GM18867 (cell line): ENCODE results near the gene PWWP2B.
"Not testable (repeated sequence)": the region's sequence is repeated elsewhere in the genome, so short reads cannot be mapped to it uniquely, and the experiment has no call there.

Experiments
- ATAC-seq: cut with Tn5 transposase; IDR thresholded peaks from one replicate; pipeline ENCODE4 v1.9.1; 2021; ENCODE audit warnings: mild to moderate bottlenecking, moderate library complexity; ENCODE audit not compliant: unreplicated experiment

The PWWP2B gene

DNA sequence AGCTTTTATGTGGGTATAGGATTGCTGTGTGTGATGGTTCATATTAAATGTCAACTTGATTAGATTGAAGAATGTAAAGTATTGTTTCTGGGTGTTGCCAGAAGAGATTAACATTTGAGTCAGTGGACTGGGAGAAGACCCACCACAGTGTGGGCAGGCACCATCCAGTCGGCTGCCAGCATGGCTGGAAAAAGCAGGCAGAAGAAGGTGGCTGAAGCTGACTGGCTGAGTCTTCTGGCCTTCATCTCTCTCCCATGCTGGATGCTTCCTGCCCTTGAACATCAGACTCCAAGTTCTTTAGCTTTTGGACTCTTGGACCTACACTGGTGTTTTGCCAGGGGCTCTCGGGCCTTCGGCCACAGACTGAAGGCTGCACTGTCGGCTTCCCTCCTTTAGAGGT, 16.0 kb upstream of the PWWP2B start:
- ATAC-seq, result not testable (repeated sequence)

GRCh38 chr10:132381741-132382140, 15.3 kb upstream of the PWWP2B start:
- ATAC-seq, result no peak

DNA sequence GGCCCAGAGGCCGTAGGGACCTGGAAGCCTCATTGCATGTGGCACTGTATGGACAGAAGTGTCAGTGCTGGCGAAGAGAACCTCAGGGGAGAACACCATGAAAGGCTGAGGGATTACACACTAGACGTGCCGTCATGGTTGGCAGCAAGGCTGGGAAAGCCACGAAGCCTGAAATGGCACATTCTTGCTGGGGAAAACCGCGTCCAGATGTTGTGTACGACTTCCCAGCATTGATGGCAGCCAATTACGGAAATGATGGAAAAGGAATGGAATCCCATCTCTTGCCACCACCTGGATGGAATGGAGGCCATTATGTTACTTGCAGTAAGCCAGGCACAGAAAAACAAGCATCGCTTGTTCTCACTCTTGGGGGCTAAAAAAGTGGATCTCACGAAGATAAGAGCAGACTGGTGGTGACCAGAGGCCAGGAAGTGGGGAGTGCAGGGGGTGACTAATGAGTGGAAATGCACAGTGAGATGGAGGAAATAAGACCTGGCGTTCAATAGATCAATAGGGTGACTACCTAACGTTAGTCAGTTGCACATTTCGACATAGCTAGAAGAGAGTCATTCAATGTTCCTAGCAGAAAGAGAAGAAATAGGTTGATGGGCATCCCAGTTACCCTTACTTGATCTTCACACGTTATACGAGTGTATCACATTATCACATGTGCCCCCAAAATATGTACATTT, 14.6 kb upstream of the PWWP2B start:
- ATAC-seq, result no peak

- ATAC-seq, result no peak
Observed at GRCh38 chr10:132383101-132383500, 13.9 kb upstream of the PWWP2B start.

DNA sequence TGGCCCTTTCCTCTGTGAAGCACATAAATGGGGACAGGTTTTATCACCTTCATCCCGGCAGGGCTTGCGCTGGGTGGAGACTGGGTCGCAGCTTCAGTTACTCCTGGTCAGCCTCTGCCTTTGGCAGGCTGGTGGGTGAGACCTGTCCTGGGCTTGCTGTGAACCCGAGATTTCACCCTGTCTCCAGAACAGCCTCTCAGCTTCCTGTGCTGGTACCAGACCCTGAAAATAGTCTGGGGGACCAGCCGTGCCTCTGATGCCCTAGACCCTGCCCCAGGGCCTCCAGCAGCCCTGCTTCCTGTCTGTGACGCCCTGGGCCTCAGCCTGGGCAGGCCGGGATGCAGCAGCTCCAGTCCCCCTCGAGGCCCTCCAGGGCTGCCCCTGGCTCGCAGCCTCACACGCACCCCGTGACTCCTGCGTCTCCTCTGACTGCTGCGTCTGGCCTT, 13.2 kb upstream of the PWWP2B start:
- ATAC-seq, result no peak

DNA sequence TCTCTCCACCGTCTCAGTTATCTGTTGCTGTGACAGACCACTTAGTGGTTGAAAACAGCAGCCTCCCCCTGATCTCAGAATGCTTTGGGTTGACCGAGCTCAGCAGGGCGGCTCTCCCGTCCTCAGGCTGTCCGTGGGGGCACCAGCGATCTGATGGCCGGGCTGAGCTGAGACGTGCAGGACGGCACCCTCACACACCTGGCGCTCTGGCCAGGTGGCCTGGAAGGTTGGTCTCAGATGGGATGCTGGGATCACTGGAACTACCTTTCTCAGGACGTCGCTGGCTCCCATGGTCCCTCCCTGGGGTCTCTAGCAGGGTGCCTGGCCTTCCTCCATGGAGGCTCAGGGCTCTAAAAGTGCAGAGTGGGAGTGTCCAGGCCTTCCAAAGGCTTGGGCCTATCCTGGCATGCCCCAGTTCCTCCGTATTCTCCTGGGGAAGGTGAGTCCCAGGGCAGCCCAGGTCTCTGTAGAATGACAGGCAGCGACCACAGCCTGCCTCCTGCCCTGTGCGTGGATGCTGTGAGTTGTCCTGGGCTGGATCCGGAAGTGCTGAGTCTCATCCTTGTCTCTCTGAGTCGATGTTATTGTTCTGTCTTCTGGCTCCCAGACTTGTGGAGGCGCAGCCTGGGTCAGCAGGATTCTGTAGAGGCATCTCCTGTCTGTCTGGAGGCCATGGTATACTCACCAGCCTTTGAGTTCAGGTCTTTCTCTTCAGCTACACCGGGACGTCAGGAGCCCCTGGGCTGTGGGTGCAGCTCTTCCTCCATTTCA, 12.2 kb upstream of the PWWP2B start:
- ATAC-seq, result no peak

GRCh38 chr10:132385389-132385667, 11.7 kb upstream of the PWWP2B start:
- no peak for ATAC-seq

DNA sequence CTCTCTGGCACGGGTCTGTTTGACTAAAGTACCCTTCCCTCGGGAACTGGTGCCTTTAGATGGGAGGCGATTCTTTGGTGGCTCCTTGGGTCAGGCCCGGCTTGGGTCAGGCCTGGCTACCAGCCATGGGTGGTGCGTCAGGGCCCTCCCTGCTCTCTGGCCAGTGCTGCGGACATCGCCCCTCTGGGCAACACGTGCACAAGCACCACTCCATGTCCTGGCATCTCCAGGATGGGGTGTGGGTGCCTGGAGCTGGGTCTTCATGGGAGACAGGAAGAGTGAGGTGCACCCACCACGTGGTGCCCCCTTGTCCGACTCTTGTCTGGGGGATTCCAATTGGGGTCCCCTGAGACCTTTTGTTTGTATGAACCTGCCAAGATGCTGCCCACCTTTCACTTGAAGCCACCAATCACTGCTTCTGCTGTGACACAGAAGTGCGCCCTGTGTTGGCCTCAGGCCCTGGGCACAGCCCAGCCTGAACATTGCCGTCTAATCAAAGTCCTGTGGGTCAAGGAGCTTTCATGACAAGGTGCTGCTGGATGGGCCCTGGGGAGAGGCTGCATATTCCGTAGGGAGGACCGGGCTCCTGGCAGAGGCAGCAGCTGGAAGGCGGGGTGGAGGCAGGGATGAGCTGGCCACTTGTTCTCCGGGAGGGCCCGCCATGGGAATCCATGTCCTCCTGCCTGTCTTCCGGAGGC, 11.1 kb upstream of the PWWP2B start:
- no peak for ATAC-seq

DNA sequence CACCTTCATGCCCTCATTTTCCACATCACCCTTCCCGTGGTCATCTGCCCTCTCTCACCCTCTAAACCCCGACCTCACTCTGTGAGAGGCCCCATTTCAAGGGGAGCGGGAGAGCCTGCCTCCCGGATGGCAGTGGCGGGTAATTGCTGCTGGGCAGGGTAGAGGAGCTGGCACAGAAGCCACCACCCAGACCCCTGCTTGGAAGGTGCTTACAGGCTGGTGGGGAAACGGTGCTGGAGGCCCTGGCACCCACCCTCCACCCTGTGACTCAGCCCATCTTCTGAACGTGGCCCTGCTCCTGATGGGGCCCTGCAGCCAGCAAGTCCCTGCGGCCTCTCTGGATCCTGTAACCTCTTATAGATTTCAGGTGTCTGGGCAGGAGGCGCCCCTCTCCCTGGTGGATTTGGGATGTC, 10.6 kb upstream of the PWWP2B start:
- ATAC-seq, result no peak

- not testable (repeated sequence) for ATAC-seq
Observed at GRCh38 chr10:132386896-132387295, 10.1 kb upstream of the PWWP2B start.

GRCh38 chr10:132387764-132388210, 9.2 kb upstream of the PWWP2B start:
- ATAC-seq, result no peak

GRCh38 chr10:132388891-132389432, 8.0 kb upstream of the PWWP2B start:
- no peak for ATAC-seq

DNA sequence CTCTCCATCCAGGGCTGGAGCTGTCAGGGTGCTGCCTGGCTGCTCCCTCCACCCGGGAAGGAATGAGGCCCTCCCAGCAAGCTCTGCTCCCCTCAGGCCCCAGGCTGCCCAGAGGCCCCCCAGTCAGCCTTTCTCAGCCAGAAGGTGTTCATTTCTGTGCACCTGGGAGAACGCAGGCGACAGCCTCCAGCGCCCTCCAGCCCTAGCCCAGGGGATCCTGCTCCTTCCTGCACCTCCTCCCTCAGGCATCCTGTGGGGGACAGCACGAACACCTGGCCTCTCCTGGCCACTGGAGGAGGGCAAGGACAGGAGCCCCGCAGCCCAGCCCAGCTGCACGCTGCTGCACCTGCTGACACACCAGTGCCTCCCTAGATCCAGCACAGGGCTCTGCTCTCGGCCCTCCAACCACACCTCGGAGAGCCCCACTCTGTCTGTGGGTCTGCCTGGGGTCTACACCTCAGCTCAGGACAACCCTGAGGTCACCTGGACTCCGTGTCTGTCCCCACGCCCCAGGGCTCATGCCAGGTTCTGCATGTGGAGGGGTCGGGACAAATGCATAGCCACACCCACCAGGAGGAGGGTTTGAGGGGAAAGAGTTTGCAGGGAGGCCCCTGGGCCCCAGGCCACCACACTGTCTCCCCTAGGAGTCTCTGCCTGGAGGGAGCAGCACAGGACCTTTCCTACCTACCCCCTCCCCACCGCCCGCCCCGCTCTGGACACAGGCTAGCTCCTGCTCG, 7.4 kb upstream of the PWWP2B start:
- no peak for ATAC-seq

- no peak for ATAC-seq
Observed at GRCh38 chr10:132390170-132390920, 6.7 kb upstream of the PWWP2B start.

GRCh38 chr10:132390921-132391675, 5.9 kb upstream of the PWWP2B start:
- no peak for ATAC-seq

DNA sequence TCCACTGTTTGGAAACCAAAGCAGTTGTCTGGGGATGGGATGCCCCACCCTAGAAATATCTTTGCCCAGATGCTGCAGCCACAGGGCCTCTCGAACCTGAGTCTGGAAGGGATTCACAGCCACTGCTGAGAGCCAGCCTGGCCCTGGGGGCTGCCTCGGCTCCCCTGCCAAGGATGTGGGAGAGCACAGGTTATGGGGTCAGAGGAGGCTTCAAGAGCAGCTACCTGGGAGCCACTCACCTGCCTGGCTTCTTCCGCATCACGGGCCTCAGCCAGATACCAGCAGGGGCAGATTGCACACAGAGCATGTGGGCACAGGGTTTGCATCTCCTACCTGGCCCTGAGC, 5.4 kb upstream of the PWWP2B start:
- no peak for ATAC-seq

- no peak for ATAC-seq
Observed at GRCh38 chr10:132392184-132392800, 4.7 kb upstream of the PWWP2B start.

DNA sequence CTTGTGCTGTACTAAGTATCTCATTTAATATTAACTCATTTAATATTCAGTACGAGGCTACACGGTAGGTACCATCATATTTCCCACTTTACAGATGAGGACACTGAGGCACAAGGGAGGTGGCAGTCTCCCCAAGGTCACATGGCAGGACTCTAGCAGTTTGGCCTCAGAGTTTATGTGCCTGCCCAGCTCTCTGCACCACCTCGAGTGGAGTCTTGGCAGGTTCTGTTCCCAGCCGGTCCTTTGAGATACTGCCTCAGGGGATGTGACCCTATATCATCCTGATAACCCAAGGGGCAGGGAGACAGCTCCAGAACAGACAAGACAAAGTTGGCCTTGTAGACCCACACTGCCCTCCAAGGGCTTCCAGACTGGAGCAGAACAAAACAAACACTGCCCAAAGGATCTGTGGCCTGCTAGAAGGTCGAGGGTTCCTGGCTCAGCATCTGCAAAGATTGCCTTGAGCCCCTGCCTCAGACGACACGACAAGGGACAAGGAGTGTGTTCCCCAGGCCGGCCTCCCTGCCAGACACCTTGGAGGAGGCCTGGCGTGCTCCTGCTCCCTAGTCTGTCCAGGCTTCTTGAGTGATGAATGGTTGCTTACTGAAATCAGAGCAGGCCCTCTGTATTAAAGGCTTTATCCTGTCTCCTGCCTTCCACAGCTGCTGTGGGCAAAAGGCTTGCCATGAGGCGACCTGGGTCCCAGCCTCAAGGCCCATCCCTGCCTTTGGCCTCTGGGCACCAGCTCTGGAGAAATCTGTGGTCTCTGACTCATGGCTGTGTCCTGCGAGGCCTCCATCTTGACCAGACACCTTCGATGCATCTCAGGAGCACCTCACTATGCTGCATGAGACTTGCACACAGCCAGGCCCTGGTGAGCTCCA, 3.9 kb upstream of the PWWP2B start:
- no peak for ATAC-seq
